K562 (cell line): ENCODE results near the gene RETSAT. TPM values are rescaled to one million over a fixed set of nuclear protein-coding genes. Genes with fewer than 3 reads are reported as not detected.
A peak's percentile ranks its signal among the peaks of the same experiment; 100 is the strongest.

Experiments used
- DMBX1 ChIP-seq: fragments of 250-450 bp; sonication (Bioruptor Pico); IDR thresholded peaks from 2 replicates; pipeline ENCODE4 v1.8.0; 2022; ENCODE audit warnings: inconsistent platforms, mild to moderate bottlenecking, moderate library complexity, borderline replicate concordance
- FOXJ2 ChIP-seq: fragments of 200-800 bp; sonication (Bioruptor generic); IDR thresholded peaks from 2 replicates; pipeline ENCODE4 v1.6.1; 2016; ENCODE audit warnings: missing genetic modification characterization, missing compliant biosample characterization
- GABPB2 ChIP-seq: fragments of 250-450 bp; sonication (Bioruptor Pico); conservative IDR thresholded peaks from 2 replicates; pipeline ENCODE4 v1.5.1; 2021; ENCODE audit warnings: mild to moderate bottlenecking
- NKRF ChIP-seq: fragments of 450-650 bp; IDR thresholded peaks from 2 replicates; pipeline ENCODE4 v1.6.1; 2016; ENCODE audit warnings: borderline replicate concordance
- POLR2AphosphoS5 ChIP-seq: IDR thresholded peaks from 2 replicates; pipeline ENCODE4 v1.6.1; 2011; ENCODE audit warnings: mild to moderate bottlenecking, low read depth, low read length, moderate library complexity; ENCODE audit not compliant: control insufficient read depth, insufficient read depth
- POLR3A ChIP-seq: IDR thresholded peaks from 2 replicates; pipeline ENCODE4 v1.6.1; 2011; ENCODE audit warnings: borderline replicate concordance, mild to moderate bottlenecking, moderate library complexity; ENCODE audit not compliant: insufficient read length, insufficient read depth; ENCODE audit errors: extremely low read depth
- SIRT6 ChIP-seq: IDR thresholded peaks from one replicate; pipeline ENCODE4 v1.6.1; 2012; ENCODE audit warnings: low read depth, mild to moderate bottlenecking, control low read depth, inconsistent platforms, low read length, moderate library complexity
- SMARCA4 ChIP-seq: fragments of 450-650 bp; IDR thresholded peaks from 2 replicates; pipeline ENCODE4 v1.6.1; 2016
- SRSF1 ChIP-seq: fragments of 200-400 bp; formaldehyde crosslinking; IDR thresholded peaks from 2 replicates; pipeline ENCODE4 v1.6.1; 2017; ENCODE audit warnings: mild to moderate bottlenecking, low read depth, low read length, moderate library complexity
- ZNF586 ChIP-seq: fragments of 450-650 bp; formaldehyde crosslinking; conservative IDR thresholded peaks from 2 replicates; pipeline ENCODE4 v1.4.0; 2020; ENCODE audit warnings: mild to moderate bottlenecking, moderate library complexity
- polyA plus RNA-seq, 8 experiments: library from polyadenylated mRNA; depleted of rRNA in 4 of 8; stranded (reverse) in 5 of 8; unstranded in 3 of 8; fragments of >200 nt; fragmentation: Nextera tagmentation in 2 of 8; fragmentation: Illumina TruSeq in 1 of 8; extraction: Ambion mirVana in 2 of 8; extraction: Trizol in 1 of 8; gene quantifications; 2 replicates each; pipeline versions ENCODE4 v1.2.1 to v1.2.3, GENCODE V29; 2011 to 2014; ENCODE audit warnings: inconsistent platforms in 1 of 8, missing spikeins in 1 of 8
- total RNA-seq, 7 experiments: library from RNA; depleted of rRNA in 6 of 7; stranded (reverse); fragments of >200 nt in 6 of 7; fragmentation: Illumina TruSeq in 2 of 7; extraction: Trizol in 2 of 7; gene quantifications; 2 replicates each; pipeline versions ENCODE4 v1.2.1 to v1.2.3, GENCODE V29; 2011 to 2021; ENCODE audit warnings: low replicate concordance in 1 of 7
- TF ChIP-seq, protein P1 (sequence below): sonication (generic); formaldehyde crosslinking; IDR thresholded peaks from 2 replicates; pipeline ENCODE4 v1.8.0; 2023; ENCODE audit warnings: mild to moderate bottlenecking, missing genetic modification reagents
- TF ChIP-seq, protein P2 (sequence below): fragments of 450-650 bp; IDR thresholded peaks from 2 replicates; pipeline ENCODE4 v1.6.1; 2016

The RETSAT gene
- total and polyA plus RNA-seq, 9 of the 15 experiments (the other 6 are each of a cell fraction or from before 2014, with no cell fraction given): 1.9 to 21.6 (median 16.5) TPM

DNA sequence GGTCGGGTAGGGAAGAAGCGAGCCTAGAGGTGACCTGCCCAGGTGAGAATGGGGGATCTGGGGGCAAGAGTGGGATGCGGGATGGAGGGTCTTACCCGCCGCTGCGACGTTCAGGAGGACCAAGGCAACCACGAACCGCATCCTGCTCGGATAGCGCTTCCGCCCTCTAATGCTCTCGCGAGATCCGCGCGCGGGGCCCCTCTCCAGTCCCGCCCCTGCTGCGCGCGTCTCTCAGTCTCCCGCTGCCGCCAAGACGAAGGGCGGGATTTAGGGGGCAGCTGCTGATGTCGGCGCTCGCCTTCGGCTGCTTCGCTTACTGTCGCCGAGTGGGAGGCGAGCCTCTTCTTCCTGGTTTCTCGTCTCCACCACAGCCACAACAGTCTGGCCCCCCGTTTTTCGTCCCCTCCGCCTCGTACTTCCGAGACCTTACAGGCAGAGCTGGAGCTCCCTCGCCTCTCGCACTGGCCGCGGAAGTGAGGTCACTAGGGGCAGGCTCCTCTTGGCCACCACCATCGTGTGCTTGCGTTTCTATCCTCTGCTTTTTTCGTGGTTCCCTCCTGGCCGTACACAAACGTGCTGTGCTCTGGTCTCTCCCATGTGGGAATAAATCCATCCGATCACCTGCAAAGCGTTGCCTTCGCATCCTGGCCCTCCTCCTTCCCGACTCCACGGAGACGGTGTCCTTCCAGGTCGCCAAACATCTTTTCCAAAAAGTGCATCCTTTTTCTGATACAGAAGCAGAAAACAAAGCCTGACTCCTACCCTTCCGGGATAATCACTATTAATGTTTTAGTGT, 26.3 kb downstream of the RETSAT start, which contains the start of gene TGOLN2 (continued):
- peak; percentile 49; the same call in 1 of the 2 replicates for TF ChIP-seq NKRF
- no peak for TF ChIP-seq SRSF1
- TF ChIP-seq, protein P1, sequence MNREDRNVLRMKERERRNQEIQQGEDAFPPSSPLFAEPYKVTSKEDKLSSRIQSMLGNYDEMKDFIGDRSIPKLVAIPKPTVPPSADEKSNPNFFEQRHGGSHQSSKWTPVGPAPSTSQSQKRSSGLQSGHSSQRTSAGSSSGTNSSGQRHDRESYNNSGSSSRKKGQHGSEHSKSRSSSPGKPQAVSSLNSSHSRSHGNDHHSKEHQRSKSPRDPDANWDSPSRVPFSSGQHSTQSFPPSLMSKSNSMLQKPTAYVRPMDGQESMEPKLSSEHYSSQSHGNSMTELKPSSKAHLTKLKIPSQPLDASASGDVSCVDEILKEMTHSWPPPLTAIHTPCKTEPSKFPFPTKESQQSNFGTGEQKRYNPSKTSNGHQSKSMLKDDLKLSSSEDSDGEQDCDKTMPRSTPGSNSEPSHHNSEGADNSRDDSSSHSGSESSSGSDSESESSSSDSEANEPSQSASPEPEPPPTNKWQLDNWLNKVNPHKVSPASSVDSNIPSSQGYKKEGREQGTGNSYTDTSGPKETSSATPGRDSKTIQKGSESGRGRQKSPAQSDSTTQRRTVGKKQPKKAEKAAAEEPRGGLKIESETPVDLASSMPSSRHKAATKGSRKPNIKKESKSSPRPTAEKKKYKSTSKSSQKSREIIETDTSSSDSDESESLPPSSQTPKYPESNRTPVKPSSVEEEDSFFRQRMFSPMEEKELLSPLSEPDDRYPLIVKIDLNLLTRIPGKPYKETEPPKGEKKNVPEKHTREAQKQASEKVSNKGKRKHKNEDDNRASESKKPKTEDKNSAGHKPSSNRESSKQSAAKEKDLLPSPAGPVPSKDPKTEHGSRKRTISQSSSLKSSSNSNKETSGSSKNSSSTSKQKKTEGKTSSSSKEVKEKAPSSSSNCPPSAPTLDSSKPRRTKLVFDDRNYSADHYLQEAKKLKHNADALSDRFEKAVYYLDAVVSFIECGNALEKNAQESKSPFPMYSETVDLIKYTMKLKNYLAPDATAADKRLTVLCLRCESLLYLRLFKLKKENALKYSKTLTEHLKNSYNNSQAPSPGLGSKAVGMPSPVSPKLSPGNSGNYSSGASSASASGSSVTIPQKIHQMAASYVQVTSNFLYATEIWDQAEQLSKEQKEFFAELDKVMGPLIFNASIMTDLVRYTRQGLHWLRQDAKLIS: peak; percentile 69; the same call in 1 of the 2 replicates
- TF ChIP-seq GABPB2 (CRISPR knock-in tag): no peak
- peak; percentile 48 for TF ChIP-seq SMARCA4
- no peak for TF ChIP-seq SIRT6
- TF ChIP-seq POLR2AphosphoS5: peak; percentile 98
- no peak for TF ChIP-seq POLR3A
- TF ChIP-seq, protein P2, sequence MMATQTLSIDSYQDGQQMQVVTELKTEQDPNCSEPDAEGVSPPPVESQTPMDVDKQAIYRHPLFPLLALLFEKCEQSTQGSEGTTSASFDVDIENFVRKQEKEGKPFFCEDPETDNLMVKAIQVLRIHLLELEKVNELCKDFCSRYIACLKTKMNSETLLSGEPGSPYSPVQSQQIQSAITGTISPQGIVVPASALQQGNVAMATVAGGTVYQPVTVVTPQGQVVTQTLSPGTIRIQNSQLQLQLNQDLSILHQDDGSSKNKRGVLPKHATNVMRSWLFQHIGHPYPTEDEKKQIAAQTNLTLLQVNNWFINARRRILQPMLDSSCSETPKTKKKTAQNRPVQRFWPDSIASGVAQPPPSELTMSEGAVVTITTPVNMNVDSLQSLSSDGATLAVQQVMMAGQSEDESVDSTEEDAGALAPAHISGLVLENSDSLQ: peak; percentile 38; the same call in 1 of the 2 replicates
- TF ChIP-seq ZNF586: no peak
- no peak for TF ChIP-seq DMBX1 (CRISPR knock-in tag)
- TF ChIP-seq FOXJ2 (tag): no peak
